Activated T-cell treated with anti-CD3 and anti-CD28 coated beads, Interleukin-2, amount 50 U/mL, for 24 hours (primary cell): ENCODE measurements around the gene FAM222B.
"Not testable (repeated sequence)": the region's sequence is repeated elsewhere in the genome, so short reads cannot be mapped to it uniquely, and the experiment has no call there.

ENCODE experiments used
- DNase-seq: peaks from one replicate; pipeline ENCODE4 v3.0.0-alpha.2; 2020
- H3K27ac Mint-ChIP-seq: 2 replicates; pipeline ENCODE4 v1.8.0; 2020; ENCODE audit warnings: mild to moderate bottlenecking, mixed read lengths
- H3K27me3 Mint-ChIP-seq: 2 replicates; pipeline ENCODE4 v1.8.0; 2020; ENCODE audit warnings: mixed read lengths
- H3K36me3 Mint-ChIP-seq: 2 replicates; pipeline ENCODE4 v1.8.0; 2020; ENCODE audit warnings: low read depth, mixed read lengths
- H3K4me1 Mint-ChIP-seq: 2 replicates; pipeline ENCODE4 v1.8.0; 2020; ENCODE audit warnings: low read depth, mixed read lengths
- H3K4me3 Mint-ChIP-seq: 2 replicates; pipeline ENCODE4 v1.8.0; 2020; ENCODE audit warnings: mild to moderate bottlenecking, moderate library complexity, mixed read lengths
- H3K9me3 Mint-ChIP-seq: 2 replicates; pipeline ENCODE4 v1.8.0; 2020; ENCODE audit warnings: mixed read lengths

Gene FAM222B

GRCh38 chr17:28836541-28836940 lies 6.0 kb downstream of the FAM222B start:
- Mint-ChIP-seq H3K27ac (peak overlapping the region; percentile 44), H3K4me1 (peaks cover 23% of the 10 kb centered on the region), H3K36me3 (peaks cover 26% of the 10 kb centered on the region)
- H3K27me3 Mint-ChIP-seq, DNase-seq, H3K4me3 Mint-ChIP-seq, H3K9me3 Mint-ChIP-seq: not testable (repeated sequence)

GRCh38 chr17:28834420-28834819 lies 8.2 kb downstream of the FAM222B start:
- peaks cover 15% of the 10 kb centered on the region for H3K4me1 Mint-ChIP-seq
- no peaks in the 10 kb centered on the region for H3K9me3 Mint-ChIP-seq
- H3K27me3 Mint-ChIP-seq, result no peaks in the 10 kb centered on the region
- DNase-seq, result no peak
- peaks cover 32% of the 10 kb centered on the region for H3K36me3 Mint-ChIP-seq
- peak overlapping the region; percentile 6 for H3K27ac Mint-ChIP-seq
- H3K4me3 Mint-ChIP-seq, result no peak overlapping the region

GRCh38 chr17:28828294-28829040 lies 14.1 kb downstream of the FAM222B start:
- no peaks in the 10 kb centered on the region for H3K9me3 Mint-ChIP-seq
- H3K4me3 Mint-ChIP-seq, result no peak overlapping the region
- H3K27ac Mint-ChIP-seq, result no peak overlapping the region
- no peaks in the 10 kb centered on the region for H3K27me3 Mint-ChIP-seq
- peaks cover 30% of the 10 kb centered on the region for H3K36me3 Mint-ChIP-seq
- peaks cover 13% of the 10 kb centered on the region for H3K4me1 Mint-ChIP-seq
- no peak for DNase-seq

GRCh38 chr17:28827672-28828071 lies 14.9 kb downstream of the FAM222B start:
- DNase-seq, result no peak
- Mint-ChIP-seq H3K4me1 (peaks cover 13% of the 10 kb centered on the region), H3K27me3 (no peaks in the 10 kb centered on the region), H3K9me3 (no peaks in the 10 kb centered on the region), H3K4me3 (no peak overlapping the region), H3K27ac (peak overlapping the region; percentile 1), H3K36me3 (peaks cover 36% of the 10 kb centered on the region)

- no peaks in the 10 kb centered on the region for H3K9me3 Mint-ChIP-seq
- DNase-seq, result no peak
- H3K36me3 Mint-ChIP-seq, result peaks cover 12% of the 10 kb centered on the region
- no peaks in the 10 kb centered on the region for H3K27me3 Mint-ChIP-seq
- H3K4me1 Mint-ChIP-seq, result peaks cover 17% of the 10 kb centered on the region
- no peak overlapping the region for H3K4me3 Mint-ChIP-seq
- peak overlapping the region; percentile 6 for H3K27ac Mint-ChIP-seq
Observed at GRCh38 chr17:28819582-28819981, 23.0 kb downstream of the FAM222B start.

- DNase-seq, result no peak
- H3K4me3 Mint-ChIP-seq, result no peak overlapping the region
- H3K36me3 Mint-ChIP-seq, result peaks cover 12% of the 10 kb centered on the region
- peaks cover 17% of the 10 kb centered on the region for H3K4me1 Mint-ChIP-seq
- H3K27ac Mint-ChIP-seq, result no peak overlapping the region
- no peaks in the 10 kb centered on the region for H3K27me3 Mint-ChIP-seq
- H3K9me3 Mint-ChIP-seq, result no peaks in the 10 kb centered on the region
Observed at GRCh38 chr17:28818819-28819221, 23.8 kb downstream of the FAM222B start.

- H3K36me3 Mint-ChIP-seq, result peaks cover 9% of the 10 kb centered on the region
- H3K27me3 Mint-ChIP-seq, result no peaks in the 10 kb centered on the region
- H3K4me3 Mint-ChIP-seq, result no peak overlapping the region
- no peak overlapping the region for H3K27ac Mint-ChIP-seq
- no peak for DNase-seq
- peaks cover 27% of the 10 kb centered on the region for H3K4me1 Mint-ChIP-seq
- H3K9me3 Mint-ChIP-seq, result no peaks in the 10 kb centered on the region
Observed at GRCh38 chr17:28816540-28816939, 26.1 kb downstream of the FAM222B start.

GRCh38 chr17:28812748-28813377 lies 29.7 kb downstream of the FAM222B start:
- H3K27me3 Mint-ChIP-seq, result no peaks in the 10 kb centered on the region
- no peaks in the 10 kb centered on the region for H3K9me3 Mint-ChIP-seq
- peaks cover 49% of the 10 kb centered on the region for H3K4me1 Mint-ChIP-seq
- H3K27ac Mint-ChIP-seq, result peak overlapping the region; percentile 92
- DNase-seq, result no peak
- H3K4me3 Mint-ChIP-seq, result peak overlapping the region; percentile 90
- peaks cover 19% of the 10 kb centered on the region for H3K36me3 Mint-ChIP-seq

- H3K36me3 Mint-ChIP-seq, result peaks cover 26% of the 10 kb centered on the region
- H3K27me3 Mint-ChIP-seq, result no peaks in the 10 kb centered on the region
- no peaks in the 10 kb centered on the region for H3K9me3 Mint-ChIP-seq
- peak overlapping the region; percentile 90 for H3K4me3 Mint-ChIP-seq
- peaks cover 53% of the 10 kb centered on the region for H3K4me1 Mint-ChIP-seq
- H3K27ac Mint-ChIP-seq, result peak overlapping the region; percentile 96
- DNase-seq, result peak; percentile 95
Observed at GRCh38 chr17:28812091-28812747, 30.4 kb downstream of the FAM222B start.

GRCh38 chr17:28811651-28812090 lies 30.9 kb downstream of the FAM222B start:
- Mint-ChIP-seq H3K27me3 (no peaks in the 10 kb centered on the region), H3K27ac (peak overlapping the region; percentile 96), H3K36me3 (peaks cover 29% of the 10 kb centered on the region), H3K4me1 (peaks cover 52% of the 10 kb centered on the region), H3K9me3 (no peaks in the 10 kb centered on the region), H3K4me3 (peak overlapping the region; percentile 90)
- no peak for DNase-seq

GRCh38 chr17:28810437-28810836 lies 32.2 kb downstream of the FAM222B start:
- peaks cover 41% of the 10 kb centered on the region for H3K36me3 Mint-ChIP-seq
- H3K27me3 Mint-ChIP-seq, result no peaks in the 10 kb centered on the region
- peak overlapping the region; percentile 90 for H3K4me3 Mint-ChIP-seq
- DNase-seq, result no peak
- peak overlapping the region; percentile 96 for H3K27ac Mint-ChIP-seq
- H3K4me1 Mint-ChIP-seq, result peaks cover 57% of the 10 kb centered on the region
- no peaks in the 10 kb centered on the region for H3K9me3 Mint-ChIP-seq

- no peaks in the 10 kb centered on the region for H3K9me3 Mint-ChIP-seq
- H3K27me3 Mint-ChIP-seq, result no peaks in the 10 kb centered on the region
- H3K4me3 Mint-ChIP-seq, result no peak overlapping the region
- H3K4me1 Mint-ChIP-seq, result peaks cover 54% of the 10 kb centered on the region
- H3K36me3 Mint-ChIP-seq, result peaks cover 62% of the 10 kb centered on the region
- DNase-seq, result no peak
- H3K27ac Mint-ChIP-seq, result peak overlapping the region; percentile 66
Observed at GRCh38 chr17:28807925-28808634, 34.5 kb downstream of the FAM222B start.

GRCh38 chr17:28796062-28796461 lies 46.5 kb downstream of the FAM222B start:
- H3K9me3 Mint-ChIP-seq, result no peaks in the 10 kb centered on the region
- no peaks in the 10 kb centered on the region for H3K27me3 Mint-ChIP-seq

GRCh38 chr17:28794846-28795441 lies 47.6 kb downstream of the FAM222B start:
- DNase-seq, H3K4me3 Mint-ChIP-seq, H3K27ac Mint-ChIP-seq, H3K9me3 Mint-ChIP-seq, H3K27me3 Mint-ChIP-seq: not testable (repeated sequence)
- Mint-ChIP-seq H3K4me1 (peaks cover 36% of the 10 kb centered on the region), H3K36me3 (peaks cover 37% of the 10 kb centered on the region)

More at GRCh38 chr17:28796062-28796461, 46.5 kb downstream of the FAM222B start:
- Mint-ChIP-seq H3K4me1 (peaks cover 30% of the 10 kb centered on the region), H3K4me3 (no peak overlapping the region), H3K36me3 (peaks cover 37% of the 10 kb centered on the region), H3K27ac (no peak overlapping the region)
- no peak for DNase-seq
